ENCODE results near the gene ICE2. TPM values are rescaled to one million over a fixed set of nuclear protein-coding genes. Genes with fewer than 3 reads are reported as not detected.

Gene ICE2
- total and polyA plus RNA-seq, 4 donors = 7.1 to 62.0 (median 26.0) TPM

GRCh38 chr15:60424006-60424405 is 54.9 kb downstream of the ICE2 start:
- ATAC-seq (ENCODE audit: low FRiP score) (no peak), DNase-seq (no peak)
- H3K27me3 ChIP-seq (ENCODE audit: control insufficient read depth in 1 of 2, insufficient read depth in 2 of 2, low read length in 1 of 2) = no peaks in the 10 kb centered on the region
- no peak overlapping the region for H3K27ac ChIP-seq (ENCODE audit: low read depth in 1 of 2, low read length in 2 of 2)
- intact Hi-C loops (cut with DNase I) = loop anchor here in 1 of 2 donors (5.0 kb wide), 1 partner anchor 62 kb away; no protein-coding TSS in a partner anchor
- H3K36me3 ChIP-seq (ENCODE audit: control insufficient read depth in 1 of 2, insufficient read depth in 2 of 2, low read length in 1 of 2) = no peaks in the 10 kb centered on the region
- WGBS, 2 donors = 93 to 97% methylated on average over 1 of the region's 1 CpG
- H3K4me3 ChIP-seq (ENCODE audit: low read length in 2 of 2) = no peak overlapping the region
- no peaks in the 10 kb centered on the region for H3K9me3 ChIP-seq (ENCODE audit: control insufficient read depth, low read length)
- peaks cover 0 to 1% of the 10 kb centered on the region in 2 donors for H3K4me1 ChIP-seq (ENCODE audit: control insufficient read depth in 1 of 2, insufficient read depth in 2 of 2, low read length in 2 of 2)

- no peaks in the 10 kb centered on the region for H3K9me3 ChIP-seq (ENCODE audit: control insufficient read depth, low read length)
- H3K27ac ChIP-seq (ENCODE audit: low read depth in 1 of 2, low read length in 2 of 2) = no peak overlapping the region
- ATAC-seq (ENCODE audit: low FRiP score) (no peak), DNase-seq (no peak)
- 0 to 2% methylated on average over 2 of the region's 2 CpGs for WGBS, 2 donors
- intact Hi-C loops (cut with DNase I) = loop anchor here in 1 of 2 donors (5.0 kb wide), 1 partner anchor 61 kb away; no protein-coding TSS in a partner anchor
- H3K4me1 ChIP-seq (ENCODE audit: control insufficient read depth in 1 of 2, insufficient read depth in 2 of 2, low read length in 2 of 2) = peaks cover 0 to 1% of the 10 kb centered on the region in 2 donors
- H3K36me3 ChIP-seq (ENCODE audit: control insufficient read depth in 1 of 2, insufficient read depth in 2 of 2, low read length in 1 of 2) = no peaks in the 10 kb centered on the region
- no peak overlapping the region for H3K4me3 ChIP-seq (ENCODE audit: low read length in 2 of 2)
- H3K27me3 ChIP-seq (ENCODE audit: control insufficient read depth in 1 of 2, insufficient read depth in 2 of 2, low read length in 1 of 2) = no peaks in the 10 kb centered on the region
Observed at GRCh38 chr15:60423537-60423936, 55.4 kb downstream of the ICE2 start.

- Histone ChIP-seq H3K4me1 (ENCODE audit: control insufficient read depth in 1 of 2, insufficient read depth in 2 of 2, low read length in 2 of 2) (peaks cover 0 to 1% of the 10 kb centered on the region in 2 donors), H3K4me3 (ENCODE audit: low read length in 2 of 2) (no peak overlapping the region), H3K36me3 (ENCODE audit: control insufficient read depth in 1 of 2, insufficient read depth in 2 of 2, low read length in 1 of 2) (no peaks in the 10 kb centered on the region), H3K9me3 (ENCODE audit: control insufficient read depth, low read length) (no peaks in the 10 kb centered on the region), H3K27ac (ENCODE audit: low read depth in 1 of 2, low read length in 2 of 2) (no peak overlapping the region), H3K27me3 (ENCODE audit: control insufficient read depth in 1 of 2, insufficient read depth in 2 of 2, low read length in 1 of 2) (no peaks in the 10 kb centered on the region)
- WGBS, 2 donors = 12 to 14% methylated on average over 1 of the region's 1 CpG
- ATAC-seq (ENCODE audit: low FRiP score) = no peak
- no peak for DNase-seq
- intact Hi-C loops (cut with DNase I) = loop anchor here in 1 of 2 donors (5.0 kb wide), 1 partner anchor 59 kb away; no protein-coding TSS in a partner anchor
Observed at GRCh38 chr15:60421544-60421943, 57.4 kb downstream of the ICE2 start.

GRCh38 chr15:60420203-60420716 is 58.7 kb downstream of the ICE2 start:
- DNase-seq = no peak
- ATAC-seq (ENCODE audit: low FRiP score) = no peak
- peaks cover 0 to 1% of the 10 kb centered on the region in 2 donors for H3K4me1 ChIP-seq (ENCODE audit: control insufficient read depth in 1 of 2, insufficient read depth in 2 of 2, low read length in 2 of 2)
- H3K4me3 ChIP-seq (ENCODE audit: low read length in 2 of 2) = no peak overlapping the region
- no peak overlapping the region for H3K27ac ChIP-seq (ENCODE audit: low read depth in 1 of 2, low read length in 2 of 2)
- H3K9me3 ChIP-seq (ENCODE audit: control insufficient read depth, low read length) = no peaks in the 10 kb centered on the region
- WGBS, 2 donors = 12 to 22% methylated on average over 2 of the region's 2 CpGs
- H3K27me3 ChIP-seq (ENCODE audit: control insufficient read depth in 1 of 2, insufficient read depth in 2 of 2, low read length in 1 of 2) = no peaks in the 10 kb centered on the region
- intact Hi-C loops (cut with DNase I) = loop anchor here in 1 of 2 donors (5.0 kb wide), 1 partner anchor 58 kb away; no protein-coding TSS in a partner anchor
- no peaks in the 10 kb centered on the region for H3K36me3 ChIP-seq (ENCODE audit: control insufficient read depth in 1 of 2, insufficient read depth in 2 of 2, low read length in 1 of 2)

DNA sequence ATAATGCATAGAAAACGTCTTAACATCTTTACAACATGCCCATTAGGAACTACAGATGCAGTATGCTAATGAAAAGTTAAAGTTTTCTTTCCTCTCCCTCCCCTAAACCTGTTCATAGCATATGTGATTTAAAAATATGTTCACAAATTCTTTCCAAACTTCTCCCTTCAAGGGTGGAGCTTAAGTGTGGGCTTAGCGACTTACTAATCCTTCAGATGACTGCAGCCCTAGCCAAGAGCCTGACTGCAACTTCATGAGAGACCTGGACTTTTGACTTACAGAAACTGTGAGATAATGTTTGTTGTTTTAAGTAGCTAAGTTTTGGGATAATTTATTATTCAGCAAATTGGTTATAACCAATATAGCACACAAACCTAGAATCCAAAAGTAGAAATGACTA is 59.2 kb downstream of the ICE2 start:
- intact Hi-C loops (cut with DNase I) = loop anchor here in 1 of 2 donors (5.0 kb wide), 1 partner anchor 57 kb away; no protein-coding TSS in a partner anchor
- H3K9me3 ChIP-seq (ENCODE audit: control insufficient read depth, low read length) = no peaks in the 10 kb centered on the region
- no peak overlapping the region for H3K27ac ChIP-seq (ENCODE audit: low read depth in 1 of 2, low read length in 2 of 2)
- 27 to 32% methylated on average over 2 of the region's 2 CpGs for WGBS, 2 donors
- H3K4me3 ChIP-seq (ENCODE audit: low read length in 2 of 2) = no peak overlapping the region
- no peaks in the 10 kb centered on the region for H3K27me3 ChIP-seq (ENCODE audit: control insufficient read depth in 1 of 2, insufficient read depth in 2 of 2, low read length in 1 of 2)
- DNase-seq (no peak), ATAC-seq (ENCODE audit: low FRiP score) (no peak)
- peaks cover 0 to 1% of the 10 kb centered on the region in 2 donors for H3K4me1 ChIP-seq (ENCODE audit: control insufficient read depth in 1 of 2, insufficient read depth in 2 of 2, low read length in 2 of 2)
- H3K36me3 ChIP-seq (ENCODE audit: control insufficient read depth in 1 of 2, insufficient read depth in 2 of 2, low read length in 1 of 2) = no peaks in the 10 kb centered on the region

- Histone ChIP-seq H3K9me3 (ENCODE audit: control insufficient read depth, low read length) (no peaks in the 10 kb centered on the region), H3K4me1 (ENCODE audit: control insufficient read depth in 1 of 2, insufficient read depth in 2 of 2, low read length in 2 of 2) (peaks cover 1 to 4% of the 10 kb centered on the region in 2 donors), H3K4me3 (ENCODE audit: low read length in 2 of 2) (no peak overlapping the region), H3K27ac (ENCODE audit: low read depth in 1 of 2, low read length in 2 of 2) (no peak overlapping the region), H3K36me3 (ENCODE audit: control insufficient read depth in 1 of 2, insufficient read depth in 2 of 2, low read length in 1 of 2) (no peaks in the 10 kb centered on the region), H3K27me3 (ENCODE audit: control insufficient read depth in 1 of 2, insufficient read depth in 2 of 2, low read length in 1 of 2) (no peaks in the 10 kb centered on the region)
- intact Hi-C loops (cut with DNase I) = no loop called here
- WGBS, 2 donors = 92 to 93% methylated on average over 3 of the region's 3 CpGs
- DNase-seq (no peak), ATAC-seq (ENCODE audit: low FRiP score) (no peak)
Observed at GRCh38 chr15:60418096-60418495, 60.8 kb downstream of the ICE2 start.

DNA sequence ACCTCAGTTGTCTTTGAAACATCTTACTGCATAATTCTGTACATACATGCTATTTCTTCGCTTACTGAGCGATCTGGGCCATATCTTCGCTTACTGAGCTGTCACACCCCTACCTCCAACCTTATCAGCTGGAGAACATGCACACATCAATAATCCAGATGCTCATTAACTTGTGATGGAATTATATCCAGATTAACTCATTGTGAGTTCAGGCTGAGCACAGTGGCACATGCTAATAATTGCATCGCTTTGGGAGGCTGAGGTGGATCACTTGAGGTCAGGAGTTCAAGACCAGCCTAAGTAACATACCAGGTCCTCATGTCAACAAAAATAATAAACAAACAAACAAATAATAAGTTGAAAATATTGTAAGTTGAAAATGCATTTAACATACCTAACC is 61.8 kb downstream of the ICE2 start:
- DNase-seq = no peak
- no peaks in the 10 kb centered on the region for H3K27me3 ChIP-seq (ENCODE audit: control insufficient read depth in 1 of 2, insufficient read depth in 2 of 2, low read length in 1 of 2)
- intact Hi-C loops (cut with DNase I) = no loop called here
- no peak overlapping the region for H3K27ac ChIP-seq (ENCODE audit: low read depth in 1 of 2, low read length in 2 of 2)
- no peak for ATAC-seq (ENCODE audit: low FRiP score)
- no peak overlapping the region for H3K4me3 ChIP-seq (ENCODE audit: low read length in 2 of 2)
- H3K36me3 ChIP-seq (ENCODE audit: control insufficient read depth in 1 of 2, insufficient read depth in 2 of 2, low read length in 1 of 2) = no peaks in the 10 kb centered on the region
- WGBS, 2 donors = 97 to 98% methylated on average over 4 of the region's 4 CpGs
- no peaks in the 10 kb centered on the region for H3K9me3 ChIP-seq (ENCODE audit: control insufficient read depth, low read length)
- peaks cover 1 to 4% of the 10 kb centered on the region in 2 donors for H3K4me1 ChIP-seq (ENCODE audit: control insufficient read depth in 1 of 2, insufficient read depth in 2 of 2, low read length in 2 of 2)

DNA sequence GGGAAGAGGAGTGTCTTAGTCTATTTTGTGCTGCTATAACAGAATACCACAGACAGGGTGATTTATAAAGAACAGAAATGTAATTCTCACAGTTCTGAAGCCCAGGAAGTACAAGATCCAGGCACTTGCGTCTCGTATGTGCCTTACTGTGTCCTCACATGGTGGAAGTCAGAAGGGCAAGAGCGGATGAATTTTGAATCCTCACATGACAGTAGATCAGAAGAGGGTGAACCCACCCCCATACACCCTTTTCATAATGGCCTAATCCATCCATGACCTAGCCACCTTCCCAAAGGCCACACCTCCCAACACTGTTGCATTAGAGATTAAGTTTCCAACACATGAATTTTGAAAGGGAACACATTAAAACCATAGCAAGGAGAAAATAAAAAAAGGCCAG is 62.5 kb downstream of the ICE2 start:
- H3K4me1 ChIP-seq (ENCODE audit: control insufficient read depth in 1 of 2, insufficient read depth in 2 of 2, low read length in 2 of 2) = peaks cover under 1 to 6% of the 10 kb centered on the region in 2 donors
- no peak overlapping the region for H3K4me3 ChIP-seq (ENCODE audit: low read length in 2 of 2)
- intact Hi-C loops (cut with DNase I) = no loop called here
- ATAC-seq (ENCODE audit: low FRiP score) (no peak), DNase-seq (no peak)
- 97 to 99% methylated on average over 3 of the region's 3 CpGs for WGBS, 2 donors
- H3K9me3 ChIP-seq (ENCODE audit: control insufficient read depth, low read length) = no peaks in the 10 kb centered on the region
- no peaks in the 10 kb centered on the region for H3K27me3 ChIP-seq (ENCODE audit: control insufficient read depth in 1 of 2, insufficient read depth in 2 of 2, low read length in 1 of 2)
- no peak overlapping the region for H3K27ac ChIP-seq (ENCODE audit: low read depth in 1 of 2, low read length in 2 of 2)
- H3K36me3 ChIP-seq (ENCODE audit: control insufficient read depth in 1 of 2, insufficient read depth in 2 of 2, low read length in 1 of 2) = no peaks in the 10 kb centered on the region

- Histone ChIP-seq H3K9me3 (ENCODE audit: control insufficient read depth, low read length) (no peaks in the 10 kb centered on the region), H3K4me3 (ENCODE audit: low read length in 2 of 2) (no peak overlapping the region), H3K27ac (ENCODE audit: low read depth in 1 of 2, low read length in 2 of 2) (peak overlapping the region; percentile 6 to 28), H3K27me3 (ENCODE audit: control insufficient read depth in 1 of 2, insufficient read depth in 2 of 2, low read length in 1 of 2) (no peaks in the 10 kb centered on the region), H3K4me1 (ENCODE audit: control insufficient read depth in 1 of 2, insufficient read depth in 2 of 2, low read length in 2 of 2) (peaks cover 0 to 7% of the 10 kb centered on the region in 2 donors), H3K36me3 (ENCODE audit: control insufficient read depth in 1 of 2, insufficient read depth in 2 of 2, low read length in 1 of 2) (no peaks in the 10 kb centered on the region)
- intact Hi-C loops (cut with DNase I) = no loop called here
- 50 to 57% methylated on average over 10 of the region's 10 CpGs for WGBS, 2 donors
- DNase-seq = no peak
- peak; percentile 58 for ATAC-seq (ENCODE audit: low FRiP score)
Observed at GRCh38 chr15:60414016-60414682, 64.8 kb downstream of the ICE2 start.
